HepG2 (cell line): ENCODE measurements around the gene ACTN4. TPM values are rescaled to one million over a fixed set of nuclear protein-coding genes. Genes with fewer than 3 reads are reported as not detected.

Experiments used
- ARID4A ChIP-seq: sonication (generic); formaldehyde crosslinking; IDR thresholded peaks from 2 replicates; pipeline ENCODE4 v1.5.0; 2020; ENCODE audit warnings: mild to moderate bottlenecking, missing genetic modification reagents, borderline replicate concordance
- ARID5B ChIP-seq: IDR thresholded peaks from 2 replicates; pipeline ENCODE4 v1.4.0; 2020; ENCODE audit warnings: mild to moderate bottlenecking, missing genetic modification reagents
- CEBPB ChIP-seq: IDR thresholded peaks from 2 replicates; pipeline ENCODE4 v1.6.1; 2011; ENCODE audit warnings: low read depth, low read length, improper control_type of control experiment, borderline replicate concordance
- KMT2A ChIP-seq: sonication (generic); formaldehyde crosslinking; IDR thresholded peaks from 2 replicates; pipeline ENCODE4 v1.4.0; 2020; ENCODE audit warnings: missing genetic modification reagents
- MTF2 ChIP-seq: sonication (generic); formaldehyde crosslinking; IDR thresholded peaks from 2 replicates; pipeline ENCODE4 v1.5.0; 2020; ENCODE audit warnings: missing genetic modification reagents, borderline replicate concordance
- POLR2A ChIP-seq, 2 experiments: IDR thresholded peaks; 2 replicates each; pipeline ENCODE4 v1.6.1; 2011; ENCODE audit warnings: low read depth in 2 of 2, low read length in 2 of 2, mild to moderate bottlenecking in 1 of 2, moderate library complexity in 1 of 2; ENCODE audit not compliant: insufficient read depth in 1 of 2
- RFX1 ChIP-seq: fragments of 450-650 bp; IDR thresholded peaks from 2 replicates; pipeline ENCODE4 v1.6.1; 2017
- SNRNP70 ChIP-seq: fragments of 200-400 bp; formaldehyde crosslinking; IDR thresholded peaks from 2 replicates; pipeline ENCODE4 v1.6.1; 2017; ENCODE audit warnings: mild to moderate bottlenecking, low read depth, low read length, moderate library complexity
- ZNF318 ChIP-seq: sonication (generic); formaldehyde crosslinking; IDR thresholded peaks from 2 replicates; pipeline ENCODE4 v1.4.0; 2020; ENCODE audit warnings: mild to moderate bottlenecking, missing genetic modification reagents
- ZNF772 ChIP-seq: sonication (generic); formaldehyde crosslinking; IDR thresholded peaks from 2 replicates; pipeline ENCODE4 v1.5.0; 2020; ENCODE audit warnings: mild to moderate bottlenecking, missing genetic modification reagents
- polyA plus RNA-seq, 8 experiments: library from polyadenylated mRNA; depleted of rRNA in 3 of 8; stranded (reverse) in 7 of 8; unstranded in 1 of 8; fragments of >200 nt; fragmentation: Illumina TruSeq in 4 of 8; extraction: Trizol in 4 of 8; gene quantifications; 2 replicates each; pipeline versions ENCODE4 v1.2.1 to v1.2.3, GENCODE V29; 2011 to 2016; ENCODE audit warnings: low read depth in 4 of 8, missing spikeins in 1 of 8, mixed read lengths in 1 of 8; ENCODE audit not compliant: insufficient read depth in 1 of 8
- total RNA-seq, 5 experiments: library from RNA; depleted of rRNA; stranded (reverse); fragments of >200 nt; fragmentation: Illumina TruSeq; extraction: Trizol; gene quantifications; 2 replicates each; pipeline ENCODE4 v1.2.3, GENCODE V29; 2016; ENCODE audit warnings: low read depth in 1 of 5

Gene ACTN4
- total and polyA plus RNA-seq, 2 of the 13 experiments (the other 11 are each of a cell fraction or from before 2014, with no cell fraction given) = 171 to 192 TPM

GRCh38 chr19:38656171-38656981 is 8.9 kb downstream of the ACTN4 start (continued):
- TF ChIP-seq ZNF772 (CRISPR knock-in tag) = no peak
- no peak for TF ChIP-seq SNRNP70
- TF ChIP-seq KMT2A (CRISPR knock-in tag) = no peak
- no peak for TF ChIP-seq RFX1
- peak; percentile 29; the same call in 1 of the 2 replicates for TF ChIP-seq ARID4A
- TF ChIP-seq ARID5B = peak; percentile 70
- TF ChIP-seq CEBPB = peak; percentile 98
- TF ChIP-seq POLR2A (IDR thresholded peaks at IDR 0.05; ENCODE audit: insufficient read depth in 1 of 2, low read depth in 2 of 2, low read length in 2 of 2) = peak in 1 of 2 experiments; percentile 49; a peak in 1 of 4 replicates
- no peak for TF ChIP-seq MTF2 (CRISPR knock-in tag)
- TF ChIP-seq ZNF318 (CRISPR knock-in tag) = no peak
